Measurements from ENCODE around the gene PODXL.
A peak's percentile ranks its signal among the peaks of the same experiment; 100 is the strongest.

The PODXL gene

GRCh38 chr7:131506597-131506996 is 49.8 kb downstream of the PODXL start:
- TF ChIP-seq RAD21 (IDR thresholded peaks at IDR 0.05; ENCODE audit: low read depth): no peak
- no peak for TF ChIP-seq EP300 (IDR thresholded peaks at IDR 0.05; ENCODE audit: borderline replicate concordance)
- TF ChIP-seq TEAD4 (IDR thresholded peaks at IDR 0.05): no peak
- no peak for TF ChIP-seq YY1 (IDR thresholded peaks at IDR 0.05; ENCODE audit: low read depth)
- TF ChIP-seq EGR1 (IDR thresholded peaks at IDR 0.05): no peak
- no peak for TF ChIP-seq TAF1 (IDR thresholded peaks at IDR 0.05; ENCODE audit: low read depth)
- TF ChIP-seq MAX (IDR thresholded peaks at IDR 0.05): no peak
- no peak for TF ChIP-seq CEBPB (IDR thresholded peaks at IDR 0.05)
- TF ChIP-seq TCF12 (IDR thresholded peaks at IDR 0.05; ENCODE audit: low read depth): no peak
- TF ChIP-seq ZBTB7A (IDR thresholded peaks at IDR 0.05; ENCODE audit: low read depth): no peak
- TF ChIP-seq FOXM1 (IDR thresholded peaks at IDR 0.05; ENCODE audit: borderline replicate concordance, low read depth): no peak
- TF ChIP-seq USF1 (IDR thresholded peaks at IDR 0.05): no peak
- TF ChIP-seq REST (IDR thresholded peaks at IDR 0.05; ENCODE audit: low read depth): no peak

- TF ChIP-seq MAX (IDR thresholded peaks at IDR 0.05) (no peak), TEAD4 (IDR thresholded peaks at IDR 0.05) (no peak), FOXM1 (IDR thresholded peaks at IDR 0.05; ENCODE audit: borderline replicate concordance, low read depth) (no peak), CEBPB (IDR thresholded peaks at IDR 0.05) (no peak), USF1 (IDR thresholded peaks at IDR 0.05) (no peak), EGR1 (IDR thresholded peaks at IDR 0.05) (no peak), NFIC (IDR thresholded peaks at IDR 0.05) (no peak)
Measured at GRCh38 chr7:131505636-131506557, 50.5 kb downstream of the PODXL start.

DNA sequence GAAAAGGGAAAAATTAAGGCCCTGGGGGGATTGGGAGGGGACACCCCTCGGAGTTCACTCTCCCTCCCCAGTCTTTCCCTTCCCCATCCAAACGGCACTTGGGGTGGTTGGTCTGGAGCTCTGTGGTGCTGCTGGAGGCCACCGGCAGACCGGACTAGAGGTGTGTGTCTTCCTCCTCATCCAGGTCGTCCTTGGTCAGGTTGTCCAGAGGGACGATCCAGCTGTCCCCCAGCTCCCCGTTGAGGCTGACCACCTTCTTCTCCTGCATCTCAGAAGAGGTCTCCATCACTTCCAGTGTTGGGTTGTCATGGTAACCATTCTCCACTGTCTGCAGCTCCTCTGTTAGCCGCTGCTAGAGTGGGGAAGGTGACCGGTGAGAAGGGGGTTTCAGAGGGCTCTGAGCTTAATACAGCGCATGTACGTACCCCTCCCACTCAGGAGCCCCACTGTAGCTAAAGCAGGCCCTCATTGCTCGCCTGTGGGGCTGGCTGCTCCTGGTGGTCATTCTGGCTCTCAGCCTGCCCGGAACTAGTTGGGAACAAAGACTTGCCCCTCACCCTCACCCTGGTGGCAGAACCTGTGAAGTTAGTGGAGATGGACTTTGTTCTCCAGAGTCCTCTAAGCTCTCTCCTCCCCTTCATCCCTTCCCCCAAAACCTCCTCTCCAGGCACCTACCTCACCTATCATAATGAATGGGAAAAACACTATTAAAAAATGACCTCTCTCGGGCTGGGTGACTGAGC is 52.1 kb downstream of the PODXL start:
- no peak for TF ChIP-seq FOXM1 (IDR thresholded peaks at IDR 0.05; ENCODE audit: borderline replicate concordance, low read depth)
- TF ChIP-seq USF1 (IDR thresholded peaks at IDR 0.05): no peak
- TF ChIP-seq ZBTB7A (IDR thresholded peaks at IDR 0.05; ENCODE audit: low read depth): no peak
- TF ChIP-seq EGR1 (IDR thresholded peaks at IDR 0.05): no peak
- TF ChIP-seq MAX (IDR thresholded peaks at IDR 0.05): no peak
- TF ChIP-seq CREB1 (IDR thresholded peaks at IDR 0.05; ENCODE audit: low read depth): no peak
- TF ChIP-seq RAD21 (IDR thresholded peaks at IDR 0.05; ENCODE audit: low read depth): no peak
- no peak for TF ChIP-seq TAF1 (IDR thresholded peaks at IDR 0.05; ENCODE audit: low read depth)
- TF ChIP-seq TEAD4 (IDR thresholded peaks at IDR 0.05): no peak
- TF ChIP-seq NFIC (IDR thresholded peaks at IDR 0.05): no peak

DNA sequence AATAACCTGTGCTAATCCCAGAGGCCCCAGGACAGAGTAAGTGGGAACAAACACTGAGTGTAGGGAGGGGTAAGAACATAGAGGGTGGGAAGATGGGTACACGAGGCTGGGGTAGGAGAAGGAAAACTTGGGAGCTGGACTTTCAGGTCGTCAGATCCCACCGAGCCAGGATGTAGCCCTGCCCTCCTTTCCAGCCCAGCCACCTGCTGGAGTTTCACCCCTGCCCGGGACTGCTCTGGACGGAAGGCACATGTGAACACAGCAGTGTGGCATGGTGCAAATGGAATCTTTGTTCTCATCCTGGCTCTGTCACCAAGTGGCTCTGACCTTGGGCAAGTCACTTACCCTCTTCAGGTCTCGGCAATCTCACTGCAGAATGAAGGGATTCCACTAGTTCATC is 52.8 kb downstream of the PODXL start:
- TF ChIP-seq CREB1 (IDR thresholded peaks at IDR 0.05; ENCODE audit: low read depth) (no peak), TAF1 (IDR thresholded peaks at IDR 0.05; ENCODE audit: low read depth) (no peak), TEAD4 (IDR thresholded peaks at IDR 0.05) (no peak), EP300 (IDR thresholded peaks at IDR 0.05; ENCODE audit: borderline replicate concordance) (no peak)

GRCh38 chr7:131502810-131503508 is 53.5 kb downstream of the PODXL start:
- TF ChIP-seq EGR1 (IDR thresholded peaks at IDR 0.05) (no peak), NFIC (IDR thresholded peaks at IDR 0.05) (0 out of 2 replicates have a peak, but pooled peaks have one; percentile 26)

- TF ChIP-seq YY1 (IDR thresholded peaks at IDR 0.05; ENCODE audit: low read depth) (no peak), TEAD4 (IDR thresholded peaks at IDR 0.05) (no peak), ZBTB7A (IDR thresholded peaks at IDR 0.05; ENCODE audit: low read depth) (no peak), EGR1 (IDR thresholded peaks at IDR 0.05) (no peak), RAD21 (IDR thresholded peaks at IDR 0.05; ENCODE audit: low read depth) (no peak), CEBPB (IDR thresholded peaks at IDR 0.05) (no peak), NFIC (IDR thresholded peaks at IDR 0.05) (no peak), CREB1 (IDR thresholded peaks at IDR 0.05; ENCODE audit: low read depth) (no peak), MAX (IDR thresholded peaks at IDR 0.05) (no peak), EP300 (IDR thresholded peaks at IDR 0.05; ENCODE audit: borderline replicate concordance) (no peak), TCF12 (IDR thresholded peaks at IDR 0.05; ENCODE audit: low read depth) (no peak), REST (IDR thresholded peaks at IDR 0.05; ENCODE audit: low read depth) (no peak), TAF1 (IDR thresholded peaks at IDR 0.05; ENCODE audit: low read depth) (no peak), USF1 (IDR thresholded peaks at IDR 0.05) (no peak), FOXM1 (IDR thresholded peaks at IDR 0.05; ENCODE audit: borderline replicate concordance, low read depth) (no peak)
Measured at GRCh38 chr7:131501930-131502685, 54.3 kb downstream of the PODXL start.

Measured in Ishikawa (cell line).